ENCODE results near the gene PTPRB. TPM values are rescaled to one million over a fixed set of nuclear protein-coding genes. Genes with fewer than 3 reads are reported as not detected.

The PTPRB gene
- total RNA-seq, 2 donors from 2014 or later = 0.22 TPM; not detected in 1

GRCh38 chr12:70513426-70513825 lies 123.8 kb downstream of the PTPRB start:
- peaks cover 4% of the 10 kb centered on the region for H3K4me1 ChIP-seq (ENCODE audit: control insufficient read depth, insufficient read depth, low read length)
- H3K4me1 Mint-ChIP-seq = no peaks in the 10 kb centered on the region
- H3K27ac Mint-ChIP-seq = no peak overlapping the region

GRCh38 chr12:70508178-70508577 lies 129.1 kb downstream of the PTPRB start:
- H3K27ac Mint-ChIP-seq = no peak overlapping the region
- Histone ChIP-seq H3K9me3 (ENCODE audit: control insufficient read depth, low read length) (peaks cover 12% of the 10 kb centered on the region), H3K9ac (ENCODE audit: extremely low read depth, low read length, poor library complexity, severe bottlenecking) (no peak overlapping the region), H3K27me3 (ENCODE audit: control insufficient read depth, insufficient read depth, low read length, poor library complexity, severe bottlenecking) (no peaks in the 10 kb centered on the region), H3K27ac (ENCODE audit: low read depth, low read length) (no peak overlapping the region), H3K4me1 (ENCODE audit: control insufficient read depth, insufficient read depth, low read length) (peaks cover 4% of the 10 kb centered on the region), H3K36me3 (ENCODE audit: control insufficient read depth, insufficient read depth, low read length) (no peaks in the 10 kb centered on the region), H3K4me3 (ENCODE audit: low read length) (peak overlapping the region; percentile 31)
- DNase-seq = no peak
- H3K4me3 Mint-ChIP-seq = no peak overlapping the region
- peaks cover 17% of the 10 kb centered on the region for H3K9me3 Mint-ChIP-seq
- TF ChIP-seq CTCF (conservative IDR thresholded peaks at IDR 0.05) = no peak
- H3K27me3 Mint-ChIP-seq (ENCODE audit: insufficient read depth) = no peaks in the 10 kb centered on the region
- peaks cover 4% of the 10 kb centered on the region for H3K36me3 Mint-ChIP-seq (ENCODE audit: low read depth)
- H3K4me1 Mint-ChIP-seq = peaks cover 7% of the 10 kb centered on the region
- WGBS, 2 experiments (ENCODE audit: insufficient coverage in 1 of 2, insufficient read length in 1 of 2) = 100% methylated on average over 1 of the region's 1 CpG; no CpG with 5 or more reads in 1 of the 2 experiments

More at GRCh38 chr12:70513426-70513825, 123.8 kb downstream of the PTPRB start:
- Mint-ChIP-seq H3K27me3 (ENCODE audit: insufficient read depth) (no peaks in the 10 kb centered on the region), H3K9me3 (peaks cover 12% of the 10 kb centered on the region), H3K36me3 (ENCODE audit: low read depth) (no peaks in the 10 kb centered on the region), H3K4me3 (no peak overlapping the region)
- H3K27me3 ChIP-seq (ENCODE audit: control insufficient read depth, insufficient read depth, low read length, poor library complexity, severe bottlenecking) = no peaks in the 10 kb centered on the region
- H3K4me3 ChIP-seq (ENCODE audit: low read length) = no peak overlapping the region
- no peak overlapping the region for H3K9ac ChIP-seq (ENCODE audit: extremely low read depth, low read length, poor library complexity, severe bottlenecking)
- TF ChIP-seq CTCF (conservative IDR thresholded peaks at IDR 0.05) = no peak
- no peak overlapping the region for H3K27ac ChIP-seq (ENCODE audit: low read depth, low read length)
- DNase-seq = no peak
- peaks cover 7% of the 10 kb centered on the region for H3K9me3 ChIP-seq (ENCODE audit: control insufficient read depth, low read length)
- H3K36me3 ChIP-seq (ENCODE audit: control insufficient read depth, insufficient read depth, low read length) = no peaks in the 10 kb centered on the region

- no peaks in the 10 kb centered on the region for H3K27me3 Mint-ChIP-seq (ENCODE audit: insufficient read depth)
- peaks cover 7% of the 10 kb centered on the region for H3K4me1 Mint-ChIP-seq
- H3K36me3 Mint-ChIP-seq (ENCODE audit: low read depth) = peaks cover 4% of the 10 kb centered on the region
- H3K36me3 ChIP-seq (ENCODE audit: control insufficient read depth, insufficient read depth, low read length) = no peaks in the 10 kb centered on the region
- 11 to 32% methylated on average over 1 to 2 of the region's 2 CpGs for WGBS, 2 experiments (ENCODE audit: insufficient coverage in 1 of 2, insufficient read length in 1 of 2)
- TF ChIP-seq CTCF (conservative IDR thresholded peaks at IDR 0.05) = no peak
- no peak overlapping the region for H3K4me3 ChIP-seq (ENCODE audit: low read length)
- H3K4me1 ChIP-seq (ENCODE audit: control insufficient read depth, insufficient read depth, low read length) = no peaks in the 10 kb centered on the region
- DNase-seq = no peak
- H3K9me3 ChIP-seq (ENCODE audit: control insufficient read depth, low read length) = peaks cover 12% of the 10 kb centered on the region
- no peak overlapping the region for H3K9ac ChIP-seq (ENCODE audit: extremely low read depth, low read length, poor library complexity, severe bottlenecking)
- peaks cover 17% of the 10 kb centered on the region for H3K9me3 Mint-ChIP-seq
- H3K27ac Mint-ChIP-seq = peak overlapping the region; percentile 2
- H3K27me3 ChIP-seq (ENCODE audit: control insufficient read depth, insufficient read depth, low read length, poor library complexity, severe bottlenecking) = no peaks in the 10 kb centered on the region
- H3K4me3 Mint-ChIP-seq = no peak overlapping the region
- H3K27ac ChIP-seq (ENCODE audit: low read depth, low read length) = no peak overlapping the region
Observed at GRCh38 chr12:70507442-70507841, 129.8 kb downstream of the PTPRB start.
